ENCODE data around the gene CDC73.

GRCh38 chr1:193103759-193104501 lies 17.9 kb upstream of the CDC73 start:
- no peak for TF ChIP-seq CTCF (IDR thresholded peaks at IDR 0.05)
- TF ChIP-seq EP300 (IDR thresholded peaks at IDR 0.05; ENCODE audit: low read depth) = no peak
- no peak for TF ChIP-seq POLR2AphosphoS5 (IDR thresholded peaks at IDR 0.05)

Data from transverse colon (tissue), 4 donors.